NCI-H2081 treated with DMSO at 0.1 percent for 48 hours (cell line): Measurements from ENCODE around the gene SAC3D1.

Source experiments
- DNase-seq: peaks from one replicate; lab custom pipeline; 2025; lab: John Stamatoyannopoulos, UW

The SAC3D1 gene

GRCh38 chr11:65090628-65091027 is 49.6 kb downstream of the SAC3D1 start:
- no peak for DNase-seq
